ENCODE results near the gene ATP8A1. TPM values are rescaled to one million over a fixed set of nuclear protein-coding genes. Genes with fewer than 3 reads are reported as not detected.

ATP8A1 gene
- total and polyA plus RNA-seq, 2 of the 4 experiments (the other 2 are of a cell fraction): 0.12 to 0.36 TPM

- no peak overlapping the region for H2BK20ac ChIP-seq (ENCODE audit: low read depth, low read length)
- no peaks in the 10 kb centered on the region for H4K20me1 ChIP-seq (ENCODE audit: insufficient read depth, low read length)
- no peak overlapping the region for H3K4me3 ChIP-seq (ENCODE audit: insufficient read depth, low read depth, low read length)
- H3K4me1 ChIP-seq (ENCODE audit: control insufficient read depth, insufficient read depth, low read length): no peaks in the 10 kb centered on the region
- H2BK15ac ChIP-seq (ENCODE audit: low read depth, low read length): no peak overlapping the region
- in situ Hi-C loops (cut with MboI; ENCODE audit: low sequenced_read_pairs) (loop anchor here (5.0 kb wide), 2 partner anchors 148 to 233 kb away; no protein-coding TSS in a partner anchor), dilution Hi-C loops (cut with HindIII; ENCODE audit: low sequenced_read_pairs, unreplicated experiment) (no loop called here), intact Hi-C loops (cut with micrococcal nuclease) (no loop called here)
- no peak overlapping the region for H4K5ac ChIP-seq (ENCODE audit: low read depth, low read length)
- H3K14ac ChIP-seq (replicated peaks; ENCODE audit: low read depth, low read length): no peak overlapping the region
- no peak overlapping the region for H3K23ac ChIP-seq (ENCODE audit: low read depth, low read length)
- no peaks in the 10 kb centered on the region for H3K9me1 ChIP-seq (ENCODE audit: insufficient read depth, low read length)
- CTCF ChIA-PET: interaction anchor here (0.6 kb wide), 1 partner anchor 502 kb away, joined by 4 read pairs; no protein-coding TSS in a partner anchor
- H3K27me3 ChIP-seq (ENCODE audit: control insufficient read depth, insufficient read depth, low read length): no peaks in the 10 kb centered on the region
- H3K27ac ChIP-seq (ENCODE audit: insufficient read depth, low read length): no peak overlapping the region
- no peak overlapping the region for H3K4ac ChIP-seq (ENCODE audit: low read depth, low read length)
- no peak overlapping the region for H3K9ac ChIP-seq (ENCODE audit: low read depth, low read length)
- no peak overlapping the region for H2BK5ac ChIP-seq (ENCODE audit: low read depth, low read length, poor library complexity, severe bottlenecking)
- H3K18ac ChIP-seq (ENCODE audit: low read depth, low read length): peak overlapping the region; percentile 44; the same call in 1 of the 2 replicates
- H3K4me2 ChIP-seq (ENCODE audit: low read depth, low read length): no peak overlapping the region
- H4K91ac ChIP-seq (ENCODE audit: insufficient read depth, low read depth, low read length): no peak overlapping the region
- WGBS, 2 experiments (ENCODE audit: extremely low coverage in 2 of 2, insufficient read length in 1 of 2): 92% methylated on average over 2 of the region's 5 CpGs; no CpG with 5 or more reads in 1 of the 2 experiments
- ATAC-seq (ENCODE audit: low read depth): no peak
- no peak overlapping the region for H3K56ac ChIP-seq (ENCODE audit: extremely low read depth, insufficient read depth, low read length)
- no peak overlapping the region for H2AK9ac ChIP-seq (replicated peaks; ENCODE audit: low read depth, low read length, poor library complexity)
- H2AFZ ChIP-seq (replicated peaks; ENCODE audit: low read length, poor library complexity): no peak overlapping the region
- no peaks in the 10 kb centered on the region for H3K79me1 ChIP-seq (ENCODE audit: low read depth in 1 of 2, low read length in 2 of 2)
- H3K36me3 ChIP-seq (ENCODE audit: control insufficient read depth, insufficient read depth, low read length): no peaks in the 10 kb centered on the region
- H2BK120ac ChIP-seq (ENCODE audit: low read depth, low read length): no peak overlapping the region
- no peak overlapping the region for H4K8ac ChIP-seq (ENCODE audit: low read depth in 2 of 2, low read length in 2 of 2)
- no TSS peak for BruUV-seq (replicated peaks)
- POLR2A ChIA-PET (ENCODE audit: unreplicated experiment): interaction anchor here (0.6 kb wide), 1 partner anchor 24 kb away, joined by 3 read pairs; no protein-coding TSS in a partner anchor
- peak; percentile 1 for DNase-seq
- TF ChIP-seq POLR2A (IDR thresholded peaks at IDR 0.05; ENCODE audit: low read depth, low read length): no peak
- TF ChIP-seq RCOR1 (IDR thresholded peaks at IDR 0.05; ENCODE audit: insufficient replicate concordance, low read length): no peak
- no peak for TF ChIP-seq RAD21 (IDR thresholded peaks at IDR 0.05; ENCODE audit: low read length)
- TF ChIP-seq CHD1 (IDR thresholded peaks at IDR 0.05; ENCODE audit: low read depth, low read length): no peak
- TF ChIP-seq NFE2L2 (IDR thresholded peaks at IDR 0.05; ENCODE audit: low read depth, low read length): no peak
- no peak overlapping the region for H2AK5ac ChIP-seq (ENCODE audit: low read depth, low read length)
- H3K9me3 ChIP-seq (ENCODE audit: control insufficient read depth, insufficient read depth, low read length): no peaks in the 10 kb centered on the region
Observed at GRCh38 chr4:42515156-42515884, 141.6 kb downstream of the ATP8A1 start.

Data from IMR-90 (cell line).